ENCODE results near the gene LSAMP.

LSAMP gene

DNA sequence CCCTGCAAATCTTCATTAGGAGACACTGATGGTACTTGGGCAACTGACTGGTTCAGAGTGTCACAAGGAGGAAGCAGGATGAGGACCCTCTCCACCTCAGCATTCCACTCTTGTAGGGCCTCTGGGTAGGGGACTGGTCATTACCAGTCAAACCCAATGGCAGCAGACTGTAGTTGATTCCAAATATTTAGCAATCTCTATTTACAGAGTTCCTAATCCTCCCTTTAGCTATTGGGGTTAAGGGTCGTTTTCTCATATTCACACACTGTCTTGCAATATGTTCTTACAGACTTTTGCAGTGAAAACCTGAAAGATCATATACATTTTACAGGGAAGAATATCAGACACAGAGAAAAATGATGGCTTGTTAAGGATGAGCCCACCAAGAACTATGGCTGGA lies 424.3 kb downstream of the LSAMP start:
- no peak for TF ChIP-seq ZNF747 (tag by site-specific recombination; IDR thresholded peaks at IDR 0.05)
- TF ChIP-seq, protein P1, sequence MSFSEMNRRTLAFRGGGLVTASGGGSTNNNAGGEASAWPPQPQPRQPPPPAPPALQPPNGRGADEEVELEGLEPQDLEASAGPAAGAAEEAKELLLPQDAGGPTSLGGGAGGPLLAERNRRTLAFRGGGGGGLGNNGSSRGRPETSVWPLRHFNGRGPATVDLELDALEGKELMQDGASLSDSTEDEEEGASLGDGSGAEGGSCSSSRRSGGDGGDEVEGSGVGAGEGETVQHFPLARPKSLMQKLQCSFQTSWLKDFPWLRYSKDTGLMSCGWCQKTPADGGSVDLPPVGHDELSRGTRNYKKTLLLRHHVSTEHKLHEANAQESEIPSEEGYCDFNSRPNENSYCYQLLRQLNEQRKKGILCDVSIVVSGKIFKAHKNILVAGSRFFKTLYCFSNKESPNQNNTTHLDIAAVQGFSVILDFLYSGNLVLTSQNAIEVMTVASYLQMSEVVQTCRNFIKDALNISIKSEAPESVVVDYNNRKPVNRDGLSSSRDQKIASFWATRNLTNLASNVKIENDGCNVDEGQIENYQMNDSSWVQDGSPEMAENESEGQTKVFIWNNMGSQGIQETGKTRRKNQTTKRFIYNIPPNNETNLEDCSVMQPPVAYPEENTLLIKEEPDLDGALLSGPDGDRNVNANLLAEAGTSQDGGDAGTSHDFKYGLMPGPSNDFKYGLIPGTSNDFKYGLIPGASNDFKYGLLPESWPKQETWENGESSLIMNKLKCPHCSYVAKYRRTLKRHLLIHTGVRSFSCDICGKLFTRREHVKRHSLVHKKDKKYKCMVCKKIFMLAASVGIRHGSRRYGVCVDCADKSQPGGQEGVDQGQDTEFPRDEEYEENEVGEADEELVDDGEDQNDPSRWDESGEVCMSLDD (tag by site-specific recombination; IDR thresholded peaks at IDR 0.05) = no peak
- TF ChIP-seq, protein P2, sequence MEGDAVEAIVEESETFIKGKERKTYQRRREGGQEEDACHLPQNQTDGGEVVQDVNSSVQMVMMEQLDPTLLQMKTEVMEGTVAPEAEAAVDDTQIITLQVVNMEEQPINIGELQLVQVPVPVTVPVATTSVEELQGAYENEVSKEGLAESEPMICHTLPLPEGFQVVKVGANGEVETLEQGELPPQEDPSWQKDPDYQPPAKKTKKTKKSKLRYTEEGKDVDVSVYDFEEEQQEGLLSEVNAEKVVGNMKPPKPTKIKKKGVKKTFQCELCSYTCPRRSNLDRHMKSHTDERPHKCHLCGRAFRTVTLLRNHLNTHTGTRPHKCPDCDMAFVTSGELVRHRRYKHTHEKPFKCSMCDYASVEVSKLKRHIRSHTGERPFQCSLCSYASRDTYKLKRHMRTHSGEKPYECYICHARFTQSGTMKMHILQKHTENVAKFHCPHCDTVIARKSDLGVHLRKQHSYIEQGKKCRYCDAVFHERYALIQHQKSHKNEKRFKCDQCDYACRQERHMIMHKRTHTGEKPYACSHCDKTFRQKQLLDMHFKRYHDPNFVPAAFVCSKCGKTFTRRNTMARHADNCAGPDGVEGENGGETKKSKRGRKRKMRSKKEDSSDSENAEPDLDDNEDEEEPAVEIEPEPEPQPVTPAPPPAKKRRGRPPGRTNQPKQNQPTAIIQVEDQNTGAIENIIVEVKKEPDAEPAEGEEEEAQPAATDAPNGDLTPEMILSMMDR (tag by site-specific recombination; IDR thresholded peaks at IDR 0.05) = no peak
- TF ChIP-seq, protein P3, sequence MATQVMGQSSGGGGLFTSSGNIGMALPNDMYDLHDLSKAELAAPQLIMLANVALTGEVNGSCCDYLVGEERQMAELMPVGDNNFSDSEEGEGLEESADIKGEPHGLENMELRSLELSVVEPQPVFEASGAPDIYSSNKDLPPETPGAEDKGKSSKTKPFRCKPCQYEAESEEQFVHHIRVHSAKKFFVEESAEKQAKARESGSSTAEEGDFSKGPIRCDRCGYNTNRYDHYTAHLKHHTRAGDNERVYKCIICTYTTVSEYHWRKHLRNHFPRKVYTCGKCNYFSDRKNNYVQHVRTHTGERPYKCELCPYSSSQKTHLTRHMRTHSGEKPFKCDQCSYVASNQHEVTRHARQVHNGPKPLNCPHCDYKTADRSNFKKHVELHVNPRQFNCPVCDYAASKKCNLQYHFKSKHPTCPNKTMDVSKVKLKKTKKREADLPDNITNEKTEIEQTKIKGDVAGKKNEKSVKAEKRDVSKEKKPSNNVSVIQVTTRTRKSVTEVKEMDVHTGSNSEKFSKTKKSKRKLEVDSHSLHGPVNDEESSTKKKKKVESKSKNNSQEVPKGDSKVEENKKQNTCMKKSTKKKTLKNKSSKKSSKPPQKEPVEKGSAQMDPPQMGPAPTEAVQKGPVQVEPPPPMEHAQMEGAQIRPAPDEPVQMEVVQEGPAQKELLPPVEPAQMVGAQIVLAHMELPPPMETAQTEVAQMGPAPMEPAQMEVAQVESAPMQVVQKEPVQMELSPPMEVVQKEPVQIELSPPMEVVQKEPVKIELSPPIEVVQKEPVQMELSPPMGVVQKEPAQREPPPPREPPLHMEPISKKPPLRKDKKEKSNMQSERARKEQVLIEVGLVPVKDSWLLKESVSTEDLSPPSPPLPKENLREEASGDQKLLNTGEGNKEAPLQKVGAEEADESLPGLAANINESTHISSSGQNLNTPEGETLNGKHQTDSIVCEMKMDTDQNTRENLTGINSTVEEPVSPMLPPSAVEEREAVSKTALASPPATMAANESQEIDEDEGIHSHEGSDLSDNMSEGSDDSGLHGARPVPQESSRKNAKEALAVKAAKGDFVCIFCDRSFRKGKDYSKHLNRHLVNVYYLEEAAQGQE (tag by site-specific recombination; IDR thresholded peaks at IDR 0.05) = no peak
- TF ChIP-seq, protein P4, sequence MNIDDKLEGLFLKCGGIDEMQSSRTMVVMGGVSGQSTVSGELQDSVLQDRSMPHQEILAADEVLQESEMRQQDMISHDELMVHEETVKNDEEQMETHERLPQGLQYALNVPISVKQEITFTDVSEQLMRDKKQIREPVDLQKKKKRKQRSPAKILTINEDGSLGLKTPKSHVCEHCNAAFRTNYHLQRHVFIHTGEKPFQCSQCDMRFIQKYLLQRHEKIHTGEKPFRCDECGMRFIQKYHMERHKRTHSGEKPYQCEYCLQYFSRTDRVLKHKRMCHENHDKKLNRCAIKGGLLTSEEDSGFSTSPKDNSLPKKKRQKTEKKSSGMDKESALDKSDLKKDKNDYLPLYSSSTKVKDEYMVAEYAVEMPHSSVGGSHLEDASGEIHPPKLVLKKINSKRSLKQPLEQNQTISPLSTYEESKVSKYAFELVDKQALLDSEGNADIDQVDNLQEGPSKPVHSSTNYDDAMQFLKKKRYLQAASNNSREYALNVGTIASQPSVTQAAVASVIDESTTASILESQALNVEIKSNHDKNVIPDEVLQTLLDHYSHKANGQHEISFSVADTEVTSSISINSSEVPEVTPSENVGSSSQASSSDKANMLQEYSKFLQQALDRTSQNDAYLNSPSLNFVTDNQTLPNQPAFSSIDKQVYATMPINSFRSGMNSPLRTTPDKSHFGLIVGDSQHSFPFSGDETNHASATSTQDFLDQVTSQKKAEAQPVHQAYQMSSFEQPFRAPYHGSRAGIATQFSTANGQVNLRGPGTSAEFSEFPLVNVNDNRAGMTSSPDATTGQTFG (tag by site-specific recombination; IDR thresholded peaks at IDR 0.05; ENCODE audit: borderline replicate concordance) = no peak
- no peak for TF ChIP-seq EGR2 (tag by site-specific recombination; IDR thresholded peaks at IDR 0.05; ENCODE audit: low read depth)
- no peak for TF ChIP-seq MZF1 (tag by site-specific recombination; IDR thresholded peaks at IDR 0.05; ENCODE audit: borderline replicate concordance)
- TF ChIP-seq, protein P5, sequence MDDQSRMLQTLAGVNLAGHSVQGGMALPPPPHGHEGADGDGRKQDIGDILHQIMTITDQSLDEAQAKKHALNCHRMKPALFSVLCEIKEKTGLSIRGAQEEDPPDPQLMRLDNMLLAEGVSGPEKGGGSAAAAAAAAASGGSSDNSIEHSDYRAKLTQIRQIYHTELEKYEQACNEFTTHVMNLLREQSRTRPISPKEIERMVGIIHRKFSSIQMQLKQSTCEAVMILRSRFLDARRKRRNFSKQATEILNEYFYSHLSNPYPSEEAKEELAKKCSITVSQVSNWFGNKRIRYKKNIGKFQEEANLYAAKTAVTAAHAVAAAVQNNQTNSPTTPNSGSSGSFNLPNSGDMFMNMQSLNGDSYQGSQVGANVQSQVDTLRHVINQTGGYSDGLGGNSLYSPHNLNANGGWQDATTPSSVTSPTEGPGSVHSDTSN (CRISPR knock-in tag; IDR thresholded peaks at IDR 0.05) = no peak
- no peak for TF ChIP-seq ZNF549 (tag by site-specific recombination; IDR thresholded peaks at IDR 0.05)
- no peak for TF ChIP-seq ZNF248 (tag by site-specific recombination; IDR thresholded peaks at IDR 0.05)
- no peak for TF ChIP-seq BCL11A (tag by site-specific recombination; IDR thresholded peaks at IDR 0.05; ENCODE audit: low read depth)
- no peak for TF ChIP-seq ZNF791 (tag by site-specific recombination; IDR thresholded peaks at IDR 0.05)
- no peak for TF ChIP-seq ZNF521 (tag by site-specific recombination; IDR thresholded peaks at IDR 0.05)
- TF ChIP-seq, protein P6, sequence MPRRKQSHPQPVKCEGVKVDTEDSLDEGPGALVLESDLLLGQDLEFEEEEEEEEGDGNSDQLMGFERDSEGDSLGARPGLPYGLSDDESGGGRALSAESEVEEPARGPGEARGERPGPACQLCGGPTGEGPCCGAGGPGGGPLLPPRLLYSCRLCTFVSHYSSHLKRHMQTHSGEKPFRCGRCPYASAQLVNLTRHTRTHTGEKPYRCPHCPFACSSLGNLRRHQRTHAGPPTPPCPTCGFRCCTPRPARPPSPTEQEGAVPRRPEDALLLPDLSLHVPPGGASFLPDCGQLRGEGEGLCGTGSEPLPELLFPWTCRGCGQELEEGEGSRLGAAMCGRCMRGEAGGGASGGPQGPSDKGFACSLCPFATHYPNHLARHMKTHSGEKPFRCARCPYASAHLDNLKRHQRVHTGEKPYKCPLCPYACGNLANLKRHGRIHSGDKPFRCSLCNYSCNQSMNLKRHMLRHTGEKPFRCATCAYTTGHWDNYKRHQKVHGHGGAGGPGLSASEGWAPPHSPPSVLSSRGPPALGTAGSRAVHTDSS (tag by site-specific recombination; IDR thresholded peaks at IDR 0.05) = no peak
- no peak for TF ChIP-seq ZNF24 (tag by site-specific recombination; IDR thresholded peaks at IDR 0.05)
- no peak for TF ChIP-seq ZBTB1 (tag by site-specific recombination; IDR thresholded peaks at IDR 0.05)
- H3K4me3 ChIP-seq (ENCODE audit: low read depth, low read length) = no peak overlapping the region
- H3K27ac ChIP-seq (ENCODE audit: extremely low read depth, low read depth, low read length) = no peak overlapping the region
- CTCF ChIA-PET = no interaction called here
- no peaks in the 10 kb centered on the region for H3K36me3 ChIP-seq (ENCODE audit: control insufficient read depth in 2 of 2, insufficient read depth in 1 of 2, low read length in 2 of 2)
- POLR2A ChIA-PET = no interaction called here
- no peaks in the 10 kb centered on the region for H3K4me1 ChIP-seq (ENCODE audit: control insufficient read depth, insufficient read depth, low read length)
- no peaks in the 10 kb centered on the region for H3K9me3 ChIP-seq (ENCODE audit: control insufficient read depth, insufficient read depth, low read depth, low read length)
